PC-3 (cell line): ENCODE measurements around the gene PIGP.

Experiments used
- EZH2 ChIP-seq: fragments of 300-600 bp; sonication (generic); IDR thresholded peaks from one replicate; pipeline ENCODE4 v1.6.1; 2017; ENCODE audit warnings: antibody characterized with exemption, mild to moderate bottlenecking, low read length; ENCODE audit not compliant: unreplicated experiment
- TF ChIP-seq, protein P1 (sequence below): fragments of 300-600 bp; sonication (generic); conservative IDR thresholded peaks from 2 replicates; pipeline ENCODE4 v1.5.1; 2017; ENCODE audit warnings: antibody characterized with exemption, low read depth, mild to moderate bottlenecking, low read length

- TF ChIP-seq, protein P1, sequence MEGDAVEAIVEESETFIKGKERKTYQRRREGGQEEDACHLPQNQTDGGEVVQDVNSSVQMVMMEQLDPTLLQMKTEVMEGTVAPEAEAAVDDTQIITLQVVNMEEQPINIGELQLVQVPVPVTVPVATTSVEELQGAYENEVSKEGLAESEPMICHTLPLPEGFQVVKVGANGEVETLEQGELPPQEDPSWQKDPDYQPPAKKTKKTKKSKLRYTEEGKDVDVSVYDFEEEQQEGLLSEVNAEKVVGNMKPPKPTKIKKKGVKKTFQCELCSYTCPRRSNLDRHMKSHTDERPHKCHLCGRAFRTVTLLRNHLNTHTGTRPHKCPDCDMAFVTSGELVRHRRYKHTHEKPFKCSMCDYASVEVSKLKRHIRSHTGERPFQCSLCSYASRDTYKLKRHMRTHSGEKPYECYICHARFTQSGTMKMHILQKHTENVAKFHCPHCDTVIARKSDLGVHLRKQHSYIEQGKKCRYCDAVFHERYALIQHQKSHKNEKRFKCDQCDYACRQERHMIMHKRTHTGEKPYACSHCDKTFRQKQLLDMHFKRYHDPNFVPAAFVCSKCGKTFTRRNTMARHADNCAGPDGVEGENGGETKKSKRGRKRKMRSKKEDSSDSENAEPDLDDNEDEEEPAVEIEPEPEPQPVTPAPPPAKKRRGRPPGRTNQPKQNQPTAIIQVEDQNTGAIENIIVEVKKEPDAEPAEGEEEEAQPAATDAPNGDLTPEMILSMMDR: no peak
- no peak for TF ChIP-seq EZH2
These were observed 36.7 kb downstream of the PIGP start for GRCh38 chr21:37036177-37036576.
